Hematopoietic multipotent progenitor cell treated with erythropoietin and hydrocortisone succinate and interleukin-3 and kit ligand, for 8 days (in vitro differentiated cells): ENCODE results near the gene XPNPEP2.

Source experiments
- DNase-seq: peaks from one replicate; pipeline ENCODE4 v3.0.0-alpha.2; 2015

Gene XPNPEP2

GRCh38 chrX:129781134-129781672, 42.4 kb downstream of the XPNPEP2 start:
- peak; percentile 12 for DNase-seq

- DNase-seq: no peak
Observed at GRCh38 chrX:129781680-129782495, 43.1 kb downstream of the XPNPEP2 start.

- DNase-seq: no peak
Observed at GRCh38 chrX:129782706-129783105, 43.9 kb downstream of the XPNPEP2 start.

- DNase-seq: no peak
Observed at GRCh38 chrX:129783291-129783713, 44.5 kb downstream of the XPNPEP2 start.

- no peak for DNase-seq
Observed at GRCh38 chrX:129784371-129784770, 45.6 kb downstream of the XPNPEP2 start.

- DNase-seq: no peak
Observed at GRCh38 chrX:129785160-129785947, 46.6 kb downstream of the XPNPEP2 start.

GRCh38 chrX:129786210-129786651, 47.5 kb downstream of the XPNPEP2 start:
- DNase-seq: peak; percentile 61

GRCh38 chrX:129787336-129788055, 48.7 kb downstream of the XPNPEP2 start:
- no peak for DNase-seq

GRCh38 chrX:129788527-129788926, 49.7 kb downstream of the XPNPEP2 start:
- DNase-seq: no peak

- no peak for DNase-seq
Observed at GRCh38 chrX:129790146-129790545, 51.4 kb downstream of the XPNPEP2 start.

- DNase-seq: no peak
Observed at GRCh38 chrX:129790808-129791207, 52.0 kb downstream of the XPNPEP2 start.

- DNase-seq: no peak
Observed at GRCh38 chrX:129791336-129791735, 52.6 kb downstream of the XPNPEP2 start.

- DNase-seq: no peak
Observed at GRCh38 chrX:129791961-129792570, 53.3 kb downstream of the XPNPEP2 start.

- no peak for DNase-seq
Observed at GRCh38 chrX:129792586-129793291, 54.0 kb downstream of the XPNPEP2 start.

GRCh38 chrX:129793604-129794191, 54.9 kb downstream of the XPNPEP2 start:
- no peak for DNase-seq

GRCh38 chrX:129795584-129795983, 56.8 kb downstream of the XPNPEP2 start:
- no peak for DNase-seq

- no peak for DNase-seq
Observed at GRCh38 chrX:129797251-129797906, 58.6 kb downstream of the XPNPEP2 start.

GRCh38 chrX:129798456-129798855, 59.7 kb downstream of the XPNPEP2 start:
- DNase-seq: no peak

GRCh38 chrX:129798888-129799287, 60.1 kb downstream of the XPNPEP2 start:
- peak; percentile 21 for DNase-seq

- no peak for DNase-seq
Observed at GRCh38 chrX:129800186-129800585, 61.4 kb downstream of the XPNPEP2 start.

GRCh38 chrX:129802863-129803262, 64.1 kb downstream of the XPNPEP2 start:
- no peak for DNase-seq
